H1 (cell line): ENCODE measurements around the gene EYA2. TPM values are rescaled to one million over a fixed set of nuclear protein-coding genes. Genes with fewer than 3 reads are reported as not detected.

ENCODE experiments used
- CTCF ChIA-PET: fragments of 300-600 bp; sonication (Branson Sonifier 250); formaldehyde crosslinking; loops from one replicate; lab custom pipeline; 2021; ENCODE audit not compliant: partially characterized antibody; lab: Charles Lee
- POLR2A ChIA-PET: fragments of 300-600 bp; sonication (Branson Sonifier 250); formaldehyde crosslinking; loops from one replicate; lab custom pipeline; 2021; ENCODE audit warnings: inconsistent platforms; ENCODE audit not compliant: partially characterized antibody; lab: Charles Lee
- DNase-seq, 2 experiments: peaks; one replicate each; pipeline versions ENCODE4 v3.0.0 to v3.0.0-alpha.2; 2010 to 2022; ENCODE audit warnings: low spot score in 2 of 2, low read depth in 1 of 2, mixed read lengths in 1 of 2
- FAIRE-seq: peaks from 2 replicates; lab custom pipeline; 2011; peaks lifted over from hg19 to GRCh38; lab: Jason Lieb, UNC
- H2AFZ ChIP-seq: 2 replicates; pipeline ENCODE4 v1.8.1; 2012; ENCODE audit warnings: low read length, inconsistent platforms
- H2AK5ac ChIP-seq: 2 replicates; pipeline ENCODE4 v1.6.1; 2013; ENCODE audit warnings: low read depth, low read length
- H2BK120ac ChIP-seq: replicated peaks from 2 replicates; pipeline ENCODE3; 2013; ENCODE audit warnings: low read depth, low read length, inconsistent platforms
- H2BK12ac ChIP-seq: 2 replicates; pipeline ENCODE4 v1.6.1; 2013; ENCODE audit warnings: low read depth, low read length
- H2BK15ac ChIP-seq: 2 replicates; pipeline ENCODE4 v1.6.1; 2013; ENCODE audit warnings: low read length
- H2BK20ac ChIP-seq: 2 replicates; pipeline ENCODE4 v1.6.1; 2013; ENCODE audit warnings: low read length
- H2BK5ac ChIP-seq: 2 replicates; pipeline ENCODE4 v1.6.1; 2013; ENCODE audit warnings: low read depth, low read length
- H3K14ac ChIP-seq: 2 replicates; pipeline ENCODE4 v1.6.1; 2013; ENCODE audit warnings: inconsistent platforms; ENCODE audit not compliant: insufficient read length
- H3K18ac ChIP-seq: 2 replicates; pipeline ENCODE4 v1.6.1; 2013; ENCODE audit warnings: low read length; ENCODE audit errors: extremely low read depth
- H3K23ac ChIP-seq: 2 replicates; pipeline ENCODE4 v1.6.1; 2013; ENCODE audit warnings: inconsistent platforms; ENCODE audit not compliant: insufficient read length
- H3K23me2 ChIP-seq: 2 replicates; pipeline ENCODE4 v1.6.1; 2013; ENCODE audit warnings: low read depth, low read length
- H3K27ac ChIP-seq: 2 replicates; pipeline ENCODE4 v1.6.1; 2011; ENCODE audit warnings: low read depth, low read length, inconsistent platforms
- H3K27me3 ChIP-seq, 4 experiments: replicated peaks in 1 of 4; 1 replicate in 1 of 4; 2 replicates in 3 of 4; pipeline versions ENCODE4 v1.6.1 to v1.8.1; 2011 to 2013; ENCODE audit warnings: low read length in 3 of 4, mild to moderate bottlenecking in 3 of 4, inconsistent platforms in 2 of 4, mixed read lengths in 2 of 4, moderate library complexity in 1 of 4; ENCODE audit not compliant: control insufficient read depth in 3 of 4, insufficient read depth in 3 of 4; ENCODE audit errors: extremely low read depth in 1 of 4
- H3K36me3 ChIP-seq, 4 experiments: 2 replicates each; pipeline versions ENCODE4 v1.6.1 to v1.8.1; 2011 to 2013; ENCODE audit warnings: mild to moderate bottlenecking in 4 of 4, low read length in 3 of 4, moderate library complexity in 2 of 4, control low read depth in 1 of 4, inconsistent platforms in 1 of 4; ENCODE audit not compliant: insufficient read depth in 4 of 4, control insufficient read depth in 2 of 4
- H3K4ac ChIP-seq: replicated peaks from 2 replicates; pipeline ENCODE3; 2013; ENCODE audit warnings: low read length, low read depth, mixed read lengths, inconsistent platforms; ENCODE audit not compliant: insufficient read length
- H3K4me1 ChIP-seq, 4 experiments: replicated peaks in 1 of 4; 1 replicate in 1 of 4; 2 replicates in 3 of 4; pipeline versions ENCODE4 v1.6.1 to v1.8.1; 2011 to 2013; ENCODE audit warnings: low read length in 3 of 4, inconsistent platforms in 2 of 4, mixed read lengths in 1 of 4; ENCODE audit not compliant: insufficient read depth in 4 of 4, control insufficient read depth in 3 of 4
- H3K4me2 ChIP-seq, 2 experiments: 2 replicates each; pipeline versions ENCODE4 v1.6.1 to v1.8.1; 2011 to 2013; ENCODE audit warnings: low read depth in 2 of 2, low read length in 2 of 2, control low read depth in 1 of 2, inconsistent platforms in 1 of 2, mild to moderate bottlenecking in 1 of 2; ENCODE audit not compliant: insufficient read depth in 1 of 2
- H3K4me3 ChIP-seq, 4 experiments: fragments of 200-600, 300-600 bp in 1 of 4; sonication (generic), shearing (Covaris generic), sonication (Bioruptor Twin) in 1 of 4; 2 replicates each; pipeline versions ENCODE4 v1.5.1 to v1.8.1; 2011 to 2016; ENCODE audit warnings: low read length in 4 of 4, low read depth in 3 of 4, control low read depth in 2 of 4, inconsistent platforms in 2 of 4, mild to moderate bottlenecking in 2 of 4, mixed read lengths in 1 of 4, moderate library complexity in 1 of 4; ENCODE audit not compliant: insufficient read depth in 2 of 4; ENCODE audit errors: extremely low read depth in 1 of 4
- H3K56ac ChIP-seq: replicated peaks from 2 replicates; pipeline ENCODE3; 2013; ENCODE audit warnings: low read depth, mild to moderate bottlenecking, mixed read lengths, low read length, inconsistent platforms; ENCODE audit not compliant: insufficient read length
- H3K79me1 ChIP-seq: 2 replicates; pipeline ENCODE4 v1.6.1; 2013; ENCODE audit warnings: low read depth, low read length, control low read depth
- H3K79me2 ChIP-seq, 2 experiments: 2 replicates each; pipeline versions ENCODE4 v1.6.1 to v1.8.1; 2012 to 2013; ENCODE audit warnings: low read length in 2 of 2, mild to moderate bottlenecking in 2 of 2, inconsistent platforms in 1 of 2; ENCODE audit not compliant: insufficient read depth in 2 of 2, control insufficient read depth in 1 of 2
- H3K9ac ChIP-seq, 4 experiments: replicated peaks in 1 of 4; 1 replicate in 1 of 4; 2 replicates in 3 of 4; pipeline versions ENCODE4 v1.6.1 to v1.8.1; 2011 to 2013; ENCODE audit warnings: low read depth in 3 of 4, low read length in 3 of 4, control low read depth in 2 of 4, mild to moderate bottlenecking in 2 of 4, moderate library complexity in 2 of 4, inconsistent platforms in 1 of 4; ENCODE audit errors: extremely low read depth in 1 of 4
- H3K9me3 ChIP-seq, 2 experiments: 2 replicates each; pipeline versions ENCODE4 v1.6.1 to v1.8.1; 2012 to 2013; ENCODE audit warnings: mild to moderate bottlenecking in 2 of 2, moderate library complexity in 2 of 2, control low read depth in 1 of 2, inconsistent platforms in 1 of 2, low read depth in 1 of 2, low read length in 1 of 2, mixed read lengths in 1 of 2; ENCODE audit not compliant: insufficient read depth in 2 of 2
- H4K20me1 ChIP-seq, 2 experiments: replicated peaks in 1 of 2; 2 replicates each; pipeline versions ENCODE3 to v1.8.1; 2011 to 2013; ENCODE audit warnings: inconsistent platforms in 2 of 2, low read length in 2 of 2, mild to moderate bottlenecking in 1 of 2; ENCODE audit not compliant: insufficient read depth in 2 of 2, control insufficient read depth in 1 of 2
- H4K5ac ChIP-seq: 2 replicates; pipeline ENCODE4 v1.6.1; 2013; ENCODE audit warnings: low read length, low read depth, mixed read lengths, inconsistent platforms; ENCODE audit not compliant: insufficient read length
- H4K8ac ChIP-seq: 2 replicates; pipeline ENCODE4 v1.8.0; 2013; ENCODE audit warnings: mild to moderate bottlenecking, moderate library complexity, low read length, inconsistent platforms; ENCODE audit not compliant: insufficient read depth; ENCODE audit errors: extremely low read depth
- H4K91ac ChIP-seq: replicated peaks from 2 replicates; pipeline ENCODE3; 2013; ENCODE audit warnings: low read length, mixed read lengths, inconsistent platforms; ENCODE audit not compliant: insufficient read length
- RAD21 ChIP-seq, 2 experiments: IDR thresholded peaks in 1 of 2; conservative IDR thresholded peaks in 1 of 2; 2 replicates each; pipeline ENCODE4 v1.6.1; 2011; ENCODE audit warnings: low read depth in 2 of 2, low read length in 2 of 2, improper control_type of control experiment in 1 of 2, inconsistent platforms in 1 of 2, mild to moderate bottlenecking in 1 of 2, moderate library complexity in 1 of 2
- SP4 ChIP-seq: IDR thresholded peaks from 2 replicates; pipeline ENCODE4 v1.6.1; 2012; ENCODE audit warnings: low read length, inconsistent platforms
- WGBS, 2 experiments: shearing (Covaris generic) in 1 of 2; methylation state at CpG; one replicate each; pipeline versions ENCODE4 v1.1.6 to v1.1.7; 2013 to 2015; ENCODE audit warnings: low lambda C conversion rate in 2 of 2, mixed read lengths in 2 of 2, inconsistent platforms in 1 of 2, low coverage in 1 of 2, missing lambda C conversion rate in 1 of 2; ENCODE audit not compliant: insufficient replicate concordance in 2 of 2, insufficient coverage in 1 of 2, insufficient read length in 1 of 2; ENCODE audit errors: extremely low coverage in 1 of 2, missing lambda C conversion rate in 1 of 2; 5-methylcytosine and 5-hydroxymethylcytosine counted together
- polyA plus RNA-seq, 7 experiments: library from polyadenylated mRNA; depleted of rRNA in 3 of 7; stranded (reverse) in 5 of 7; unstranded in 2 of 7; fragments of >200 nt in 5 of 7; fragments of 200-250 nt in 2 of 7; gene quantifications; 1 replicate in 5 of 7; 2 replicates in 1 of 7; 4 replicates in 1 of 7; pipeline versions ENCODE4 v1.2.1 to v1.2.3, GENCODE V29; 2011 to 2013; ENCODE audit warnings: missing spikeins in 2 of 7, mixed read lengths in 2 of 7
- total RNA-seq: library from RNA; stranded (reverse); fragmentation: NEBNext Ultra II Directional; extraction: Animal tissue kit (Norgen Biotek cat#: 25700); gene quantifications from 2 replicates; pipeline ENCODE4 v1.2.1, GENCODE V29; 2021

EYA2 gene
- total and polyA plus RNA-seq, 2 of the 8 experiments (the other 6 are each of a cell fraction or from before 2014, with no cell fraction given), result 1.6 to 1.7 TPM

DNA sequence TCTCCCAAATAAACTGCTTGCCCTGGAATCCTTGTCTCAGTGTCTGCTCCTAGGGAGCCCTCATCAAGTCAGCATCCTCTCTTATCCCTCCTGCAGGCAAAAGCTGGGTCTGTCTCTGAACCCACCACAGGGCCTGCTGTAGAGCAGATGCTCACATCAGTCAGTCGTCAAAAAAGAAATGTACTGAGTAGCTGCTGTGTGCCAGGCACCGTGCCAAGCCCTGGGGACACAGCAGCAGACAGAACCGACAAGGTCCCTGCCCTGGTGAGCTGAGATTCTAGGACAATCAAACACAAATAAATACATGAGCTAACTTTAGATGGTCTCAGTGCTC lies 68.5 kb downstream of the EYA2 start:
- Histone ChIP-seq H4K20me1 (no peaks in the 10 kb centered on the region), H4K8ac (no peak overlapping the region), H3K4me1 (peaks cover 0 to 5% (median 1%) of the 10 kb centered on the region in 4 experiments; a peak in 1 of 7 replicates), H3K14ac (no peak overlapping the region), H3K18ac (no peak overlapping the region), H2BK120ac (no peak overlapping the region), H2BK20ac (no peak overlapping the region), H3K9ac (no peak overlapping the region), H3K27ac (no peak overlapping the region), H4K91ac (no peak overlapping the region), H3K9me3 (no peaks in the 10 kb centered on the region), H3K23ac (no peak overlapping the region), H3K4me2 (no peak overlapping the region), H3K79me2 (no peaks in the 10 kb centered on the region), H3K4me3 (no peak overlapping the region), H2AK5ac (no peak overlapping the region), H2BK12ac (no peak overlapping the region), H3K23me2 (no peaks in the 10 kb centered on the region), H3K79me1 (no peaks in the 10 kb centered on the region), H3K56ac (no peak overlapping the region), H2BK5ac (no peak overlapping the region), H3K4ac (peak overlapping the region; percentile 50), H2BK15ac (no peak overlapping the region), H4K5ac (no peak overlapping the region), H3K36me3 (no peaks in the 10 kb centered on the region), H2AFZ (no peak overlapping the region), H3K27me3 (no peaks in the 10 kb centered on the region)
- WGBS, 2 experiments, result 92% methylated on average over 3 of the region's 3 CpGs; no CpG with 5 or more reads in 1 of the 2 experiments
- DNase-seq (no peak), FAIRE-seq (no peak)
- TF ChIP-seq RAD21 (IDR thresholded peaks at IDR 0.05 in 1 of 2, conservative IDR thresholded peaks at IDR 0.05 in 1 of 2; ENCODE audit: low read depth in 2 of 2, low read length in 2 of 2) (0 out of 4 replicates have a peak, but pooled peaks of 1 of the 2 experiments have one; percentile 1), SP4 (no peak)
- CTCF ChIA-PET, result interaction anchor here (0.9 to 1.6 kb wide), 2 partner anchors 16 to 210 kb away, joined by 3 to 5 read pairs; no protein-coding TSS in a partner anchor
- POLR2A ChIA-PET, result no interaction called here
